ENCODE results near the gene RAI1. TPM values are rescaled to one million over a fixed set of nuclear protein-coding genes. Genes with fewer than 3 reads are reported as not detected.

RAI1 gene
- total RNA-seq, 1 experiment from 2014 or later, result 2.8 TPM

- no peak for DNase-seq (ENCODE audit: low read depth)
Measured at GRCh38 chr17:17845046-17845775, 164.0 kb downstream of the RAI1 start.

GRCh38 chr17:17846003-17846402, 164.7 kb downstream of the RAI1 start:
- DNase-seq (ENCODE audit: low read depth), result no peak

DNA sequence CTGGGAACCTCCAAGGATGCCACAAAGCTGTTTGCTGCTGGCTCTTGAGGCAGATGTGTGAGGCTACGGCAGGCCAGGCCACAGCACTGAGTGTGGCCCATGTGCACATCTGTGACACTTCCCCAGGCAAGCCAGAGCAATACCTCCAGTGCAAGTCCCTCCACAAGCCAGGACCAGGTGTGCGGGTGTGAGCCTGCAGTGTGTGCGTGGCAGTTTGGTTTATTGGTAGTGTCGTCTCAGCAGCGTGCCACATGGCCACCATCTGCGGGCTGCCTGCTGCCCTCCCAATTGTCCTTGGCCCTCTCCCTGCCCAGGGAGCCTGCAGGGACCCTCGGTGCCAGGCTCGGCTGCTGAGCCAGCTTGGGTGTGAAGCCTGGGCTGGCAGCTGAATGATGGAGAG, 165.4 kb downstream of the RAI1 start:
- DNase-seq (ENCODE audit: low read depth), result no peak

GRCh38 chr17:17847118-17847689, 165.9 kb downstream of the RAI1 start:
- no peak for DNase-seq (ENCODE audit: low read depth)

GRCh38 chr17:17847726-17848125, 166.5 kb downstream of the RAI1 start:
- no peak for DNase-seq (ENCODE audit: low read depth)

DNA sequence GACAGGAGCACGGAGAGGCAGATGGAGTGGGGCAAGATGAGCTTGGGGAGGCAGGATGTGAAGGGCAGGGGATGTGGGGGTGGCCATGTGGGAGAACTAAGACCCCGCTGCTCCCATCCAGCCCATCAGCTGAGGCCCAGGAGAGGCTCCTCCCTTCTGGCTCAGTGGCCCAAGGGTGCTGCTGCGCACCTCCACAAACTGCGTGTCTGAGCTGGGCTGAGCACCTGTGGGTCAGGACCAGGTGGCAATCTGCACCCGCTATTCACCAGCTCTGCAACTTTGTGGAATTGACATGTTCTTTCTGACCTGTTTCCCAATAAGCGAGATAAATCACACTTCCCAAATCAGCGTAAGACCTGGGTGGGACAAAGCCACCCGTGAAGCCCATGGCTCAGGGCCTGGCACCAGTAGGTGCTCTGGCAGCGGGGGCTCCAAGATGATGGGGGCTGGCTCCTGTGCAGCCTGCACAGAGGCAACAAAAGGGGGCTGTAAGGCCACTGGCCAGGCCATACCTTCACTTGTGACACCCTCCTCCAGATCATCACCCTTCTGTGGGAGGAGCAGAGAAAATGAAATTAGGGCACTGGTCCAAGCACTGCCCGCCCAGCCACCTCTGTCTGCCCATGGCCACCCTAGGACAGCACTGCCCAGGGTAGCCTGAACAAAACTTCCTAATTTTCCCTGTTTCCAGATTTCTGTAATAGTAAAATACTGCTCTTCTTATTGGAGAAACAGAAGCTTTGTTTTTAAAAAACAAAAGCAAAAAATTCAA, 167.2 kb downstream of the RAI1 start:
- DNase-seq (ENCODE audit: low read depth), result no peak

DNA sequence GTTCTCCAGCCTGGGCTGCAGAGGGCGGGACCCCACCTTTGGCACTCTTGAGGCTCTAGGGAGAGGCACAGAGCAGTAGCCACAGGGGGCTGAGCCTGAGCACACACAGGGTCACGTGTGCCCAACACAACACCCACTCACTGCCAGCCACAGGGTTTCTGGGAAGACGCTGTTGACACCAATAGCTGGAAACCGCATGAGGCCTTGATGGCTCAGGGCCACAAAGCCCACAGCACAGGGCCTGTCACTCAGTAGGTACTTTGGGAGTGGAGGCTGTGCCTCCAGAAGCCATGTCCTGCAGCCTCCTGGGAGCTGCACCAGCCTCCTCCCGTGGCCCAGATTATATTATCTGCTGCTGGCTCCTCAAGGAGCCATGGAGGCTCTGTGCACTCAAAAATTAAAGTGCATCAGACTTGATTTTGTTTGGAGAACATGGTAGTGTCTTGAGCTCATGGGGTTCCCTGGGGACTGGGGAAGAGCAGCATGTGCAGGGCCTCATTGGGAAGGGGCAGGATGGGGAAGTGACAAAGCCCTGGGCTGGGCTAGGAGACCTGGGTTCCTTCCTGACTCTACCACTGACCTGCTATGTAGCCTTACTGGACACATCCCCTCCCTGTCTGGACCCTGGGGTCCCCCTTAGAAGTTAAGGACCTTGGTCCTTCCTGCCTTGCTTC, 168.0 kb downstream of the RAI1 start:
- DNase-seq (ENCODE audit: low read depth), result peak; percentile 85

DNA sequence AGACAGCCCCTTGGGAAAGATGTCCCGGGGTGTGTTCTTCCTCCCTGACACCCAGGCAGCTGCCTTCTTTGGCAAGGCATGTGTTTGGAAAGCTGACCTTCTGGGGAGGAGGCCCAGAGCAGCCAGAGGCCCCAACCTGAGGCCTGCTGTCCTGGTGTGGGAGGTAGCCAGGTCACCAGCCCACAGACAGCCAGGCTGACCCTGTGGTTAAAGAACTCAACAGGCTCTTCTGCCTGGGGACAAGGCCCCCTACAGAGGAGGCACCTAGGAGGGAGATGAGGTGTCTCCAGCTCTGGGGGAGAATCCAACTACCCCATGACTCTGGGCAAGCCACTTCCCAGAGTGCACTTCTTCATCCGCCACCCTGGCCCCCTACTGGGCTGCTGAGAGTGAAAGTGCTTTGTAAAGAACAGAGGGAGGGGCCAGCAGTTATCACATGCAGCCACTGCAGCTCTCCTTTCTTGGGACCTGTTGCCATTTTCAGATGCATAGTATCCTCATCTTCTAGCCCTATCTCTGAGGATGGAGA, 168.7 kb downstream of the RAI1 start:
- DNase-seq (ENCODE audit: low read depth), result peak; percentile 90

DNA sequence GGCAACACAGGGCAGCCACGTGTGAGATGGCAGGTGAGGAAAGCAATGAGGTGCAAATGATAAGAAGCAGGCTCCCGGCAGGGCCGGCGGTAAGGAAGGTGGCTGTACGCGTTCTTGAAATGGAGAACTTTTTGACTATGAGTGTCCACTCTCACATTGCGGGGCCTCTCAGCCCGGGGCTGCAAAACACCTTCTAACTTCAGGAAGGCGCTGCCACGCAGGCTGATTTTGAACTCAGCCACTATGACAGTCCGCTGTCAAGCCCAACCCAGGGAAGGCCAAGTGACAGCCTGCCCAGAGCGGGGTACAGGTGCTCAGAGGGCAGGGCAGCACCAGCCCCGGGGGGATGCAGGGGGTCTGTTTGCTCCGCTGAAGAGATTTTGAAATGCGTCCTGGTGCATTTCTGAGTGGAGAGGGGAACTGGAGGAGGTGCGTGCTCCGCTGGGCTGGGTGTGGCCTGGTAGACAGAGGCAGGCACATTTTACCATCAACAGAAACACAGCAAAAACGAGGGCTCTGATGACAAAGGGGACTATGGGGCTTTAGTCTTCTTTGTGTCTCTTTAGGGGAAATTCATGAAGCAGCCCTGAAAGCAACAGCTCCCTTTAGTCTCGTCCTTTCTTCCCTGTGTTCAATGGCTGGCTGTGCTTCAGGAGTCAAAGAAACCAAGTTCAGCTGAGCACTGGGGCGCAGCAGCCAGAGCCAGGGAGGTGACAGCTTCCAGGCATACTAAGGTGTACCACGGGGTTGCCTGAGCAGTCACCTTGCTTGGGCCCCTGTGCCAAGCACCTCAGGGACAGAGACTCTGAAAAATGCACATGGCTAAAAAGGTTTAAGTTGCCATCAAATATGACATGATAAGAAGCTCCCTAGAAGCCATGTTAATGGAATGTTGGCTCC, 170.1 kb downstream of the RAI1 start:
- no peak for DNase-seq (ENCODE audit: low read depth)

- no peak for DNase-seq (ENCODE audit: low read depth)
Measured at GRCh38 chr17:17852930-17853329, 171.7 kb downstream of the RAI1 start.

- peak; percentile 74 for DNase-seq (ENCODE audit: low read depth)
Measured at GRCh38 chr17:17853811-17854447, 172.7 kb downstream of the RAI1 start.

DNA sequence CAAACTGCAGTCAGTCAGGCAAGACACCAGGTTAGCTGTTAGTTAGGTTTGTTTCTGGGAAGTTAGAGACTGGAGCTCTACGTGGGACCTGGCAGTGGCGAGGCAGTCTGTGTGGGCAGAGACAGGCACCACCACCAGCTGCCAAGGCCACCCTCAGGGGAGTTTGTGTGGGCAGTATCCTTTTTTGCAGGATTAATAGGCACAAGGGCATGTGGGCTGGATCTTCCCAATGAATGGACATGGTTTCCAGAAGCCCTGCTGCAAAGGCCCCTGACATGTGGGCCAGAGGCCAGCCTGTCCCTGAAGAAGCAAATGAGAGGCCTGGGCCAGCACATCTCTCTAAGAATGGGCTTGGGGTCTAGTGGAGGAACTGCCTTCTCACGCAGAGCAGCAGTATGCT, 174.7 kb downstream of the RAI1 start:
- no peak for DNase-seq (ENCODE audit: low read depth)

DNA sequence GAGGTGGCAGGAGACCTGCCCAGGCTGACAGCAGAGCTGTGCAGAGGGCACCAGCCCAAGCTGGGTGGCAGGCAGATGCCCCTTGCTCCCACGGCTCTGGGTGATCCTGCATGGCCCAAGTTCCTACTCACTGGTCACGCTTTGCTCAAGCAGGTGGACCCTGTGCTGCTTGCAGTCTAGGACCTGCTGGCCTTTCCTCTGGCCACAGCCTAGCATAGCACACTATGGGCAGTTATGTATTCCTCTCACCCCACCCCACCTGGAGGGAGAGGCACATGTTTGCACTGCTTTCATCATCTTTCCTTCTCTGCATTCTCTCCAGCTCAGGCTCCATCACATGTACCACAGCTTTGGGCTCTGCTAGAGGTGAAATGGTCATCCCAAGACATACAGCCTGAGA, 175.1 kb downstream of the RAI1 start:
- no peak for DNase-seq (ENCODE audit: low read depth)

- no peak for DNase-seq (ENCODE audit: low read depth)
Measured at GRCh38 chr17:17857496-17857895, 176.2 kb downstream of the RAI1 start.

GRCh38 chr17:17859909-17860765, 178.9 kb downstream of the RAI1 start:
- DNase-seq (ENCODE audit: low read depth), result peak; percentile 47

DNA sequence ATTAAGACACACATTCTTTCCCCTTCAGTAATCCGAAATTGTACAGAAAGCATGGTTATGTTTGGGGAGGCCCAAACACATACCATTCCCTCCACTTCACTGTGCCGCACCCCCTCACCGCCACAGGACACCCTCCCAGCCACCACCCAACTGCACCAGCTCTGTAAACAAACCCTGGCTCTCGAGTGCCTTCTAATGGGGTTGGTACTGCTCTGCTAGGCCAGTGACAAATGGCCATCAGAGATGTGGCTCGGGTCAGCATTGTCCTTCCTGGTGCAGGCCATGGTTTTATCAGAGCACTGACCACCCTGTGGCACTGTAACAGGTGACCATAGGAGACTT, 179.5 kb downstream of the RAI1 start:
- DNase-seq (ENCODE audit: low read depth), result no peak
